Left lung (tissue), 10 donors: ENCODE data around the gene RAPGEF5. TPM values are rescaled to one million over a fixed set of nuclear protein-coding genes. Genes with fewer than 3 reads are reported as not detected.

Experiments used
- ATAC-seq: fragments of 200-7000 bp; cut with Tn5 transposase; one replicate; pipeline ENCODE4 v1.9.1; 2020; ENCODE audit warnings: moderate library complexity
- DNase-seq, 4 donors: peaks; one replicate each; pipeline ENCODE4 v3.0.0-alpha.2; 2013 to 2020
- H3K27ac ChIP-seq, 2 donors: fragments of 200-600 bp; sonication (generic) in 1 of 2; one replicate each; pipeline versions ENCODE4 v1.5.0 to v1.8.0; 2020 to 2021
- H3K27me3 ChIP-seq, 2 donors: fragments of 200-600 bp; sonication (generic) in 1 of 2; one replicate each; pipeline versions ENCODE4 v1.5.0 to v1.8.0; 2020 to 2021
- H3K36me3 ChIP-seq, 2 donors: fragments of 200-600 bp; sonication (generic) in 1 of 2; one replicate each; pipeline versions ENCODE4 v1.5.0 to v1.8.0; 2020 to 2021
- H3K4me1 ChIP-seq, 2 donors: fragments of 200-600 bp; one replicate each; pipeline ENCODE4 v1.8.0; 2021
- H3K4me3 ChIP-seq, 2 donors: fragments of 200-600 bp; sonication (generic) in 1 of 2; one replicate each; pipeline versions ENCODE4 v1.5.0 to v1.8.0; 2020 to 2021; ENCODE audit warnings: mild to moderate bottlenecking in 1 of 2
- H3K9me3 ChIP-seq, 2 donors: fragments of 200-600 bp; sonication (generic) in 1 of 2; one replicate each; pipeline versions ENCODE4 v1.5.0 to v1.8.0; 2020 to 2021
- intact Hi-C, 2 donors: fragments of 100-400 bp; cut with DNase I; formaldehyde crosslinking; loops; one replicate each; pipeline versions ENCODE4 v1.11.2 to v1.14.2; 2022
- polyA plus RNA-seq, 6 donors: library from polyadenylated mRNA; unstranded; fragments of 120-200 nt; gene quantifications; one replicate each; pipeline ENCODE4 v1.2.1, GENCODE V29; 2013; ENCODE audit not compliant: insufficient read length in 6 of 6
- total RNA-seq, 2 donors: library from RNA; stranded (reverse); fragmentation: NEBNext Ultra II Directional; extraction: Animal tissue kit (Norgen Biotek cat#: 25700); gene quantifications; one replicate each; pipeline ENCODE4 v1.2.1, GENCODE V29; 2021
- TF ChIP-seq, protein P1 (sequence below), 2 donors: fragments of 200-600 bp; sonication (generic) in 1 of 2; IDR thresholded peaks; one replicate each; pipeline versions ENCODE4 v1.5.0 to v1.8.0; 2021; ENCODE audit warnings: antibody characterized with exemption in 2 of 2
- donor health status: DM: no; HTN: yes; CAD: no.
- donor health status: DM: no; HTN: no; CAD: no.

RAPGEF5 gene
- total and polyA plus RNA-seq, 8 donors: 44.2 to 98.7 (median 81.7) TPM

DNA sequence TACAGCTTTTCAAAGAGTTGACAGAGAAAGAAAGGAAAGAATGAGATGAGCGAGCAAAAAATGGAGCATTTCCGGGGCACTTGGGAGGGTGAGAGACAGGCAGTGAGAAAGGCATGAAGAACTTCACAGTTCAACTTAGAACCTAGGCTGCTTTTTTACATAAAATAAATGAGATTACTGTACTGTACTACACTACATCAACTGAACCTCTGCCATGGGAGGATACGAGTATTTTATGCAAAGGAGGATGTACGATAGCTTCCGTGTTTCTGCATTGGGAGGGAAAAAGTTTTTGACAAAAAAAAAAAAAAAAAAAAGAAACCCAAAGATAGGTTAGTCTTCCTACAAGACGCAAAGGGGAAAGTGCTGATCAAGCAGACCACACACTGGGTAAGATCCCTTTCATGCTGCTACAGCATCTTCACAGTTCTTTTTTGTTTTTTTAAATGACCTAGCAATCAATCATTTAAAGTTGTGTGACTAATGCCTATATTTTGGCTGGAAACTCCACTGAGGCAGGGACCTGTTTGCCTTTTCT is 88.0 kb downstream of the RAPGEF5 start:
- Histone ChIP-seq H3K4me1 (no peaks in the 10 kb centered on the region), H3K4me3 (no peak overlapping the region), H3K36me3 (no peaks in the 10 kb centered on the region), H3K27me3 (no peaks in the 10 kb centered on the region), H3K9me3 (no peaks in the 10 kb centered on the region), H3K27ac (no peak overlapping the region)
- intact Hi-C loops: no loop called here
- ATAC-seq (no peak), DNase-seq (no peak)
- TF ChIP-seq, protein P1, sequence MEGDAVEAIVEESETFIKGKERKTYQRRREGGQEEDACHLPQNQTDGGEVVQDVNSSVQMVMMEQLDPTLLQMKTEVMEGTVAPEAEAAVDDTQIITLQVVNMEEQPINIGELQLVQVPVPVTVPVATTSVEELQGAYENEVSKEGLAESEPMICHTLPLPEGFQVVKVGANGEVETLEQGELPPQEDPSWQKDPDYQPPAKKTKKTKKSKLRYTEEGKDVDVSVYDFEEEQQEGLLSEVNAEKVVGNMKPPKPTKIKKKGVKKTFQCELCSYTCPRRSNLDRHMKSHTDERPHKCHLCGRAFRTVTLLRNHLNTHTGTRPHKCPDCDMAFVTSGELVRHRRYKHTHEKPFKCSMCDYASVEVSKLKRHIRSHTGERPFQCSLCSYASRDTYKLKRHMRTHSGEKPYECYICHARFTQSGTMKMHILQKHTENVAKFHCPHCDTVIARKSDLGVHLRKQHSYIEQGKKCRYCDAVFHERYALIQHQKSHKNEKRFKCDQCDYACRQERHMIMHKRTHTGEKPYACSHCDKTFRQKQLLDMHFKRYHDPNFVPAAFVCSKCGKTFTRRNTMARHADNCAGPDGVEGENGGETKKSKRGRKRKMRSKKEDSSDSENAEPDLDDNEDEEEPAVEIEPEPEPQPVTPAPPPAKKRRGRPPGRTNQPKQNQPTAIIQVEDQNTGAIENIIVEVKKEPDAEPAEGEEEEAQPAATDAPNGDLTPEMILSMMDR (IDR thresholded peaks at IDR 0.05): no peak

DNA sequence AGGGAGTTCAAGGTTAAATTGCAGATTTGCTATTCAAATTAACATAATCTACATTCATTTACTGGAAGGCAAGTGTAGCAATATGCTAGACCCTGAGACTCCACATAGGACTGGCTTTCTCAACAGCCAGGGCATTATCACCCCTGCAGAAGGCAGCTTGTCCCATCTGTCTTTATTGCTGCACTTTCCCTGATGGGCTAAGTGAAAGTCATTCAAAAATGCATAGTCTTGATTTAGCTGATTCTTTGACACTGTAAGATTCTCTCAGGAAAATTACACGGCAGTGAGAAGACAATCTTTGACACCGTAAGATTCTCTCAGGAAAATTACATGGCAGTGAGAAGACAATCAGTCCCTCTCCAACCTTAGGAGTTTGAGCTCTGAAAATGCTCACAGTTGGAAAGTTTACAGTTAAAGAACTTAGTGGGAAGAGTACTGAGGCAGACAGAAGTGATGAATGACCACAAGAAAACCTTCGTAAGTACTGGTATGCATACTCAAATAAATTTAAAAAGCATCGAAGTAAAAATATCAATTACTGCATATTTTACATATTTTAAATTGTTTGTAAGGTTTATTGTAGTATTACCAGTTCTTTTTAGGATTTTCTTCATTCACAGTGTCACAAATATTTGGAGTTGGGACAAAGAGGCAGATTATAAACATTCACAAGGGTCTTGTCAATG is 88.9 kb downstream of the RAPGEF5 start:
- no peak overlapping the region for H3K27ac ChIP-seq
- H3K9me3 ChIP-seq: no peaks in the 10 kb centered on the region
- H3K36me3 ChIP-seq: no peaks in the 10 kb centered on the region
- no peak for DNase-seq
- H3K4me1 ChIP-seq: no peaks in the 10 kb centered on the region
- no peak overlapping the region for H3K4me3 ChIP-seq
- TF ChIP-seq, protein P1 (IDR thresholded peaks at IDR 0.05): no peak
- intact Hi-C loops: no loop called here
- ATAC-seq: no peak
- H3K27me3 ChIP-seq: no peaks in the 10 kb centered on the region

DNA sequence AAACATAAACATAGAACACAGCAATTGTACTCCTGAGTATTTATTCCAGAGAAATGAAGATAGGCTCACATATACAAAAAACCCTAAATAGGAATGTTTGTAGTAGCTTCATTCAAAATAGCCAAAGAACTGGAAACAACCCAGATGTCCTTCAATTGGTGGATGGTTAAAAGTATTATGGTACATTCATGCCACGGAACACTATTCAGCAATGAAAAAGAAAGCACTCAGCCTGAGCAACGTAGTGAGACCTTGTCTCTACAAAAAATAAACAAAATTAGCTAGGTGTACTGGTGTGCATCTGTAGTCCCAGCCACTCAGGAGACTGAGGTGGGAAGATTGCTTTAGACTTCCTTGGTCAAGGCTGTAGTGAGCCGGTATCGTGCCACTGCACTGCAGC is 94.4 kb downstream of the RAPGEF5 start:
- Histone ChIP-seq H3K9me3 (no peaks in the 10 kb centered on the region), H3K4me3 (no peak overlapping the region), H3K27ac (no peak overlapping the region), H3K4me1 (no peaks in the 10 kb centered on the region), H3K36me3 (no peaks in the 10 kb centered on the region), H3K27me3 (no peaks in the 10 kb centered on the region)
- intact Hi-C loops: no loop called here
- ATAC-seq (no peak), DNase-seq (no peak)
- TF ChIP-seq, protein P1 (IDR thresholded peaks at IDR 0.05): no peak

DNA sequence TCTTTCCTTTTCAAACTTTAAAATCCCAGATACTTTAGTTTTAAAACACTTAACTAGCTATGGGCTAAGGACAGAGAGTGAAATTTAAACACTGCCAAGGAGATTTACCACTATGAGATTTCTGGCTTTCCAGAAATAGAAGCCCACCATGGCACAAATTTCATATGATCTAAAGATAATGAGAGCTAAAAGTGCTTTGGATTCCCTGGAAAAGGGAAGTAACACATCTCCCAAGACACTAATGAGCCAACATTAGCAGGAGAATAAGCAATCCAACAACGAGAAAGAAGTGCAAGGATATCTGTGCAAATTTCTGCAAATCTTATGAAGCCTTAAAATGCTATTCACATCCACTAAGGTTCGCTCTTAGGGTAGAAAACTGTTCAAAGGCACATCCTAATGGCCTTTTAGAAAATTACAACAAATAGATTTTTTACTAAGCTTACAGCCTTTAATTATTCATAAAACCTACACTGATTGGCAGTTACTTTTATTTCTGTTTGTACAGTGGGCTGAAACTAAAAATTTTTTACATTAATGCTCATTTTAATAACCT is 100.3 kb downstream of the RAPGEF5 start:
- no peaks in the 10 kb centered on the region for H3K27me3 ChIP-seq
- DNase-seq (no peak), ATAC-seq (no peak)
- H3K4me3 ChIP-seq: no peak overlapping the region
- H3K9me3 ChIP-seq: no peaks in the 10 kb centered on the region
- intact Hi-C loops: loop anchor here in 1 of 2 donors (5.0 kb wide), 1 partner anchor 144 kb away; no protein-coding TSS in a partner anchor
- H3K27ac ChIP-seq: no peak overlapping the region
- TF ChIP-seq, protein P1 (IDR thresholded peaks at IDR 0.05): peak in 1 of 2 donors; percentile 14
- no peaks in the 10 kb centered on the region for H3K36me3 ChIP-seq
- no peaks in the 10 kb centered on the region for H3K4me1 ChIP-seq

DNA sequence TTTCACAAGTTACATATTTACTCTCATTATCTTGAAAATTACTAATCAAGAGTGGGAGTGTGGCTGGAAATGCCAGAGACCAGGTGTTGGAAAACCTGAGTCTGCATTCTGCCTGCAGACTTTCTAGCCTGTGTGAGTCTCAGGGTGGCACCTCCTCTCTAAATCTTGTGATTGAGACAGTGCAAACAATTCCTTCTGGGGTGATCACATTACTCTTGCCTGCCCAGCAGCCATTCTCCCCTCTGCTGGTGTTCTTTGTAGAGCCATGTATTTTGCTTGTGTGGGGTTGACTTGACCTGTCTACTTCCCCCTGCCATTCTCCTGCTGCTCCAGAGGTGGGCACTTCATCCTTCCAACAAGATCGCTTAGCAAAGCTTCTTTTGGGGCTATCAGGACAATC is 101.1 kb downstream of the RAPGEF5 start:
- Histone ChIP-seq H3K27ac (peak overlapping the region in 1 of 2 donors; percentile 50), H3K27me3 (no peaks in the 10 kb centered on the region), H3K36me3 (no peaks in the 10 kb centered on the region), H3K4me1 (no peaks in the 10 kb centered on the region), H3K4me3 (no peak overlapping the region), H3K9me3 (no peaks in the 10 kb centered on the region)
- intact Hi-C loops: loop anchor here in 1 of 2 donors (5.0 kb wide), 1 partner anchor 144 kb away; no protein-coding TSS in a partner anchor
- TF ChIP-seq, protein P1 (IDR thresholded peaks at IDR 0.05): no peak
- ATAC-seq (peak; percentile 95), DNase-seq (peak in 2 of 4 donors; percentile 7 to 34)
